Measurements from ENCODE around the gene EEF1AKMT3.

EEF1AKMT3 gene

GRCh38 chr12:57735198-57735855 lies 37.1 kb upstream of the EEF1AKMT3 start:
- peak; percentile 84 for DNase-seq

GRCh38 chr12:57735952-57736740 lies 36.3 kb upstream of the EEF1AKMT3 start:
- peak; percentile 74 for DNase-seq

GRCh38 chr12:57736741-57737466 lies 35.5 kb upstream of the EEF1AKMT3 start:
- no peak for DNase-seq

- DNase-seq = no peak
Measured at GRCh38 chr12:57737467-57738460, 34.6 kb upstream of the EEF1AKMT3 start.

DNA sequence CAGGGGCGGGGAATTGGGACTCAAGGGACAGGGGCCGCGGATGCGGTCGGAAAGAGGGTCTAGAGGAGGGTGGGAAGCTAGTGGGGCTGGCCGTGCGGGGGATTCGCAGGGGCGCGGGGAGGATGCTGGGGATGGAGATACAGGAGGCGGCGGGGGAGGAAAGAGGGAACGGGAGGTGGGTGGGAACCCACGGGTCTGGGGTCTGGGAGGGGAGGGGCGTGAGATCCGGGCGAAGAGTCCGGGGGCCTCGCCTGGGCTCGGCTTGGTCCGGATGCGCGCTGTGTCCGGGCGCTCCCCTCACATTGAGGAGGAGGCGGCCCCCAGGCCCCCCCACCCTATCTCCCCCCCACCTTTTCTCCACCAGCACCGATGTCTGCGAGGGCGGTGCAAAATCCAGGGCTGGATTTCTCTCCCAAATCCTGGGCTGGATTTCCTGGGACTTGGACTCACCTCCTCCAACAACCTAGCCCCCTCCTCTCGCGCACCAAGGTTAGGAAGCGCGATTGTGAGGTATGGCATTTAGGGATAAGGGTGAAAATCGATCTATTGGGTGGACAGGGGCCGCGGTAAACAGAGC lies 33.7 kb upstream of the EEF1AKMT3 start, which contains the start of gene AGAP2:
Gene AGAP2 (minus strand): TSS at position 82 of the 577 bp plus-strand sequence. CDS start 496 bp downstream, outside the sequence.
- no peak for DNase-seq

GRCh38 chr12:57739387-57739786 lies 33.0 kb upstream of the EEF1AKMT3 start:
- no peak for DNase-seq

GRCh38 chr12:57739914-57740538 lies 32.4 kb upstream of the EEF1AKMT3 start:
- DNase-seq = no peak

DNA sequence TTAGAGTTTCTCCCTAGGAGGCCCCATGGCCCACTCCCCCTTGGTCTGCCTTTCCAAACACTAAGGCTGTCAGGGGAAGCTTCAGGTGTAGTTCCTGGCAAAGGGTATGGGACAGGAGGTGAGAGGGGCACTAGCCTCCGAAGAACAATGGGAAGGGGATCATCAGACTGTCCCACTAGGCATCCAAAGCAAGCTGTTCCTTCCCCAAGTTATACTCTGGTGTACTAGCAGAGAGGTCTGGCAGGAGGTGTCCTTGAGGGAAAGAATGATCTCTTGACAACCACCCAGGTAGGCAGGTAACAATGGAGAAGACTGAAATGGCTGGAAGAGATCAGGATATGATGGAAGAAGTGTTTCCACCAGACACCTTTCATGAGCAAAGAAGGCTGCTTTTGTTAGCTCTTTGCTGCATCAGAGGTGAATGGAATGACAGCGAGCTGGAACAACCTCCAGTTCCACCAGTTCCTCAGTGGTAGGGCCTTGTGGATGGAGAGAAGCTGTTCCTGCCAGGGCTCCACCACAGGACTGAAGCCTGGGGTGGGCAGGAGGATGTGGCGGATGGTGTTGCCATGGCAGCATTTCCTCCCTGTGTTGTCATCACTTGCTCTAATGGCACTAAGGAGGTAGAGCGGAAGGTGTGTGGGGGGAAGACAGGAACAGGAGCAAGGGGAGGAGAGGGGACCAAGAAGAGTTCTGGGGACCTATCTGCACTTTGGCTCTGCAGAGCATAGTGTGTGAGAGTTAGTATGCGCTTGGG lies 31.6 kb upstream of the EEF1AKMT3 start:
- DNase-seq = no peak

- DNase-seq = no peak
Measured at GRCh38 chr12:57741413-57741789, 31.0 kb upstream of the EEF1AKMT3 start.

DNA sequence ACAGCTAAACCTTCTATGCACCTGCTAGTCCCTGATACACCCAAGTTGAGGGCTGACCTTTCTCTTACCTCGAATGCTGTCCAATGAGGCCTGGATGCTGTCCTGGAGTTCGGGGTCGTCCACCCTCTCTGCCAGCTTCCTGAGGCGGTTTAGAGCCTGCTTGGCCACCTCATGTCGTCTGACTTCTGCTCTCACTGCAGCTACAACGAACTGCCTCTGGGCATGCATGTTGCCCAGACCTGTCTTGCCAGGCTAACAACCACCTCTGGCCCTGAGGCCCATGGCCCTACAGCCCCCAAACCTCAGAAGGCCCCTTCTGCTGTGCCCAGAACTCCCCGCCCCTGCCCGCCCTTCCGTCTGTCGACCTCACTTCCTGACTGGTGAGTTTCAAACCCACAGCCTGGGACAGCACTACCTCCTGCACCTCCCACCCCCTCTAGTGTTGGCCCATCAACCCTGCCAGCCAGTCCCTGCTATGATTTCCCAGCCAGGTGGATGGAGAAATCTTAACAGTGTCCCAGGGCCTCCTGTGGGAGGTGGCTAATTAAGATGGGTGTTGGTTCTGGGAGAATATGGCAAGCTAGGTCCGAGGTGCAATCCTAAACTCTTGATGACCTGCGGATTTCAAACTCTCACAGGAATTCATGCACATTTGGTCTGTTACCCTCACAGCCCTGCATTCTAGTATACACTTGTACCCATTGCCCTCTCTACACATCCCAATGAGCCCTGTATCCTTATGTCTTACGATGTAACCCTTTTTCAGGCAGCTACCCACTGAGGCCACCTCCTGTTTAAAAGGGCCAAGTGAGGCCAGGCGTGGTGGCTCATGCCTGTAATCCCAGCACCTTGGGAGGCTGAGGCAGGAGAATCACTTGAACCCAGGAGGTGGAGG lies 30.3 kb upstream of the EEF1AKMT3 start:
- DNase-seq = no peak

- DNase-seq = no peak
Measured at GRCh38 chr12:57743769-57744168, 28.6 kb upstream of the EEF1AKMT3 start.

- DNase-seq = peak; percentile 88
Measured at GRCh38 chr12:57744194-57744776, 28.1 kb upstream of the EEF1AKMT3 start.

- DNase-seq = peak; percentile 98
Measured at GRCh38 chr12:57744777-57745484, 27.5 kb upstream of the EEF1AKMT3 start, which contains the start of gene TSPAN31. TSPAN31 (plus strand) TSS chr12:57745039; CDS start chr12:57745155, 116 bp downstream.

GRCh38 chr12:57745485-57745881 lies 26.9 kb upstream of the EEF1AKMT3 start:
- no peak for DNase-seq

DNA sequence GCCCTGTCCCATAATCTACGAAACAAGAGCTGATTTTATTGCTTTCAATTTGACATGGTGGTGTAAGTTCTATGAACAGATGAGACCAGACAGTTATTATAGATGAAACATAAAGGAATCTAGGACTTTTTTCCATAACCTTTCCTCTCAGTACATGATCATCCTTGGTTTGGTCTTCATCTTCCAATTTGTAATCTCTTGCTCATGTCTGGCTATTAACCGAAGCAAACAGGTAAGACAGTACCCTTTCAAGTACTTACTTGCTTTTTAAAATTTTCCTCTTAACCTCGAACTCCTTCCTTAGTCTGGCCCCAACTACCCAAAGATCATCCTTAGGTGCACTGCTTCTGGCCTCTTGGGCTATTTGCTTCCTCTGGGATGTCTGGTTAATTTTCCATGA lies 26.4 kb upstream of the EEF1AKMT3 start:
- DNase-seq = no peak

DNA sequence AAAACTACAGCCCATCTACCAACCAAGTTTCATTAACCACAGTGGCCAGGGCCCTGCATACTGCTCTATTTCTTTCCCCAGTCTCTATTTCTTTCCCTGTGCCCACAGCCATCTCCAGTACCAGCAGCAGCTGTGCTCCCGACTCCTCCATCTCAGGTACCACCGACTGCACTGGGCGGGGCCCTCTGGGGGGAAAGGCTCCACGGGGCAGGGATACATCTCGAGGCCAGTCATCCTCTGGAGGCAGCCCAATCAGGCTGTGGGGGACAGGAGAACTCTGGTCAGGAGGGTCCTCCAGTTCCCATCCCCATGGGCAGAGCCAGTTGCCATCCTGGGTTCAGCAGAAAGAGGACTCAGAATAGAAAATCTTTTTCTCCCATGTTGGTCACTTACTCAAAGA lies 23.4 kb upstream of the EEF1AKMT3 start:
- no peak for DNase-seq

GRCh38 chr12:57750561-57751431 lies 21.6 kb upstream of the EEF1AKMT3 start:
- DNase-seq = no peak
